OCI-LY7 (cell line): ENCODE data around the gene IDUA. TPM values are rescaled to one million over a fixed set of nuclear protein-coding genes. Genes with fewer than 3 reads are reported as not detected.

Experiments used
- BruUV-seq: library from RNA; stranded (reverse); fragments of 400-500 nt; replicated peaks from 2 replicates; lab custom pipeline; 2021; lab: Mats Ljungman, UMichigan
- CTCF ChIA-PET: fragments of 300-600 bp; sonication (Branson Sonifier 250); formaldehyde crosslinking; loops from one replicate; lab custom pipeline; 2022; ENCODE audit warnings: antibody characterized with exemption; ENCODE audit not compliant: unreplicated experiment; lab: Charles Lee
- POLR2A ChIA-PET: fragments of 300-600 bp; sonication (Branson Sonifier 250); formaldehyde crosslinking; loops from one replicate; lab custom pipeline; 2022; ENCODE audit warnings: antibody characterized with exemption; lab: Charles Lee
- DNase-seq: peaks from one replicate; pipeline ENCODE4 v3.0.0-alpha.2; 2015; ENCODE audit warnings: low spot score
- H2AFZ ChIP-seq: fragments of 200-600 bp; sonication (generic), shearing (Covaris generic); 2 replicates; pipeline ENCODE4 v1.6.1; 2014; ENCODE audit warnings: mild to moderate bottlenecking, antibody characterized with exemption, low read length, moderate library complexity
- H3K27ac ChIP-seq: fragments of 200-600 bp; sonication (generic); 2 replicates; pipeline ENCODE4 v1.5.1; 2014; ENCODE audit warnings: mixed run types, low read depth, mild to moderate bottlenecking, moderate library complexity, low read length, inconsistent platforms; ENCODE audit not compliant: poor library complexity, severe bottlenecking
- H3K36me3 ChIP-seq: fragments of 200-600 bp; sonication (generic); 2 replicates; pipeline ENCODE4 v1.6.1; 2014; ENCODE audit warnings: mild to moderate bottlenecking, antibody characterized with exemption, low read length, moderate library complexity, mixed read lengths; ENCODE audit not compliant: insufficient read depth
- H3K4me1 ChIP-seq: fragments of 200-600 bp; sonication (generic); 2 replicates; pipeline ENCODE4 v1.5.1; 2014; ENCODE audit warnings: mild to moderate bottlenecking, low read length; ENCODE audit not compliant: insufficient read depth, poor library complexity, severe bottlenecking
- H3K4me2 ChIP-seq: fragments of 200-600 bp; sonication (generic); 2 replicates; pipeline ENCODE4 v1.6.1; 2014; ENCODE audit warnings: mild to moderate bottlenecking, low read length
- H3K4me3 ChIP-seq: fragments of 200-600 bp; sonication (generic); 2 replicates; pipeline ENCODE4 v1.5.1; 2014; ENCODE audit warnings: mild to moderate bottlenecking, low read depth, low read length; ENCODE audit not compliant: poor library complexity, severe bottlenecking
- H3K79me2 ChIP-seq: fragments of 200-600 bp; sonication (generic); 2 replicates; pipeline ENCODE4 v1.6.1; 2016; ENCODE audit warnings: low read depth, mild to moderate bottlenecking, low read length, moderate library complexity, mixed read lengths; ENCODE audit not compliant: insufficient read depth
- H3K9me2 ChIP-seq: fragments of 200-600 bp; sonication (generic); 2 replicates; pipeline ENCODE4 v1.6.1; 2016; ENCODE audit warnings: mild to moderate bottlenecking, low read length, mixed read lengths; ENCODE audit not compliant: insufficient read depth
- H3K9me3 ChIP-seq: fragments of 200-600 bp; sonication (generic); 2 replicates; pipeline ENCODE4 v1.6.1; 2014; ENCODE audit warnings: mild to moderate bottlenecking, mixed run types, low read length, mixed read lengths
- H4K20me1 ChIP-seq: fragments of 200-600 bp; sonication (generic); 2 replicates; pipeline ENCODE4 v1.6.1; 2014; ENCODE audit warnings: mild to moderate bottlenecking, antibody characterized with exemption, low read length, moderate library complexity, mixed read lengths; ENCODE audit not compliant: insufficient read depth
- CTCF ChIP-seq: fragments of 200-600 bp; sonication (generic); conservative IDR thresholded peaks from 2 replicates; pipeline ENCODE4 v1.5.1; 2014; ENCODE audit warnings: mild to moderate bottlenecking, antibody characterized with exemption, low read length, moderate library complexity, mixed read lengths
- EZH2phosphoT487 ChIP-seq: fragments of 200-600 bp; sonication (generic); IDR thresholded peaks from 2 replicates; pipeline ENCODE4 v1.6.1; 2018; ENCODE audit warnings: low read depth, borderline replicate concordance, mild to moderate bottlenecking, mixed run types, antibody characterized with exemption, low read length, moderate library complexity, mixed read lengths
- intact Hi-C: fragments of 100-400 bp; cut with micrococcal nuclease; formaldehyde crosslinking; loops from one replicate; pipeline ENCODE4 v1.10.0; 2022; ENCODE audit not compliant: unreplicated experiment
- total RNA-seq, 2 experiments: library from RNA; depleted of rRNA in 1 of 2; stranded (reverse); fragments of >200 nt in 1 of 2; shearing (Covaris generic) in 1 of 2; gene quantifications; 2 replicates each; pipeline ENCODE4 v1.2.3, GENCODE V29; 2014 to 2022

Gene IDUA
- total RNA-seq, 2 experiments from 2014 or later, result 12.3 to 15.7 TPM

- no peaks in the 10 kb centered on the region for H3K9me3 ChIP-seq
- H3K27ac ChIP-seq, result no peak overlapping the region
- H4K20me1 ChIP-seq, result no peaks in the 10 kb centered on the region
- ChIA-PET POLR2A (no interaction called here), CTCF (no interaction called here)
- H3K4me1 ChIP-seq, result no peaks in the 10 kb centered on the region
- no peak overlapping the region for H2AFZ ChIP-seq
- DNase-seq, result no peak
- H3K4me2 ChIP-seq, result no peak overlapping the region
- BruUV-seq, result no TSS peak
- no peaks in the 10 kb centered on the region for H3K9me2 ChIP-seq
- intact Hi-C loops, result no loop called here
- H3K36me3 ChIP-seq, result no peaks in the 10 kb centered on the region
- no peaks in the 10 kb centered on the region for H3K79me2 ChIP-seq
- TF ChIP-seq CTCF (no peak), EZH2phosphoT487 (no peak)
- no peak overlapping the region for H3K4me3 ChIP-seq
These were observed 52.9 kb downstream of the IDUA start for GRCh38 chr4:1039493-1040343.

GRCh38 chr4:1040344-1041146 is 53.7 kb downstream of the IDUA start:
- no peaks in the 10 kb centered on the region for H3K9me3 ChIP-seq
- ChIA-PET CTCF (no interaction called here), POLR2A (no interaction called here)
- H3K9me2 ChIP-seq, result no peaks in the 10 kb centered on the region
- H4K20me1 ChIP-seq, result no peaks in the 10 kb centered on the region
- H3K4me2 ChIP-seq, result no peak overlapping the region
- TF ChIP-seq EZH2phosphoT487 (no peak), CTCF (no peak)
- H3K4me3 ChIP-seq, result no peak overlapping the region
- intact Hi-C loops, result no loop called here
- no peak overlapping the region for H2AFZ ChIP-seq
- H3K79me2 ChIP-seq, result no peaks in the 10 kb centered on the region
- no peaks in the 10 kb centered on the region for H3K4me1 ChIP-seq
- no peak for DNase-seq
- no peaks in the 10 kb centered on the region for H3K36me3 ChIP-seq
- H3K27ac ChIP-seq, result no peak overlapping the region
- BruUV-seq, result no TSS peak
